IMR-90 (cell line): ENCODE measurements around the gene EIF4E1B. TPM values are rescaled to one million over a fixed set of nuclear protein-coding genes. Genes with fewer than 3 reads are reported as not detected.

Source experiments
- ATAC-seq: fragments of 200-7000 bp; cut with Tn5 transposase; 2 replicates; pipeline ENCODE4 v1.9.1; 2020; ENCODE audit warnings: low read depth, mild to moderate bottlenecking, moderate library complexity
- BruUV-seq: library from RNA; stranded (reverse); fragments of 400-500 nt; replicated peaks from 2 replicates; lab custom pipeline; 2021; lab: Mats Ljungman, UMichigan
- CTCF ChIA-PET: fragments of 300-600 bp; formaldehyde crosslinking; extraction: SDS; loops from one replicate; lab custom pipeline; 2021; ENCODE audit warnings: antibody characterized with exemption; lab: Yijun Ruan, JAX
- POLR2A ChIA-PET: fragments of 300-600 bp; sonication (Branson Sonifier 250); formaldehyde crosslinking; loops from one replicate; lab custom pipeline; 2022; ENCODE audit warnings: antibody characterized with exemption; ENCODE audit not compliant: unreplicated experiment; lab: Charles Lee
- DNase-seq: peaks from one replicate; pipeline ENCODE4 v3.0.0; 2013
- H2AFZ ChIP-seq: replicated peaks from 2 replicates; pipeline ENCODE3; 2013; ENCODE audit warnings: low read length, mild to moderate bottlenecking; ENCODE audit not compliant: poor library complexity
- H2AK5ac ChIP-seq: 2 replicates; pipeline ENCODE4 v1.6.1; 2013; ENCODE audit warnings: low read depth, low read length, inconsistent platforms
- H2AK9ac ChIP-seq: replicated peaks from 2 replicates; pipeline ENCODE3; 2013; ENCODE audit warnings: mild to moderate bottlenecking, low read depth, low read length, moderate library complexity; ENCODE audit not compliant: poor library complexity
- H2BK120ac ChIP-seq: 2 replicates; pipeline ENCODE4 v1.6.1; 2013; ENCODE audit warnings: low read depth, low read length, inconsistent platforms
- H2BK15ac ChIP-seq: 3 replicates; pipeline ENCODE4 v1.6.1; 2013; ENCODE audit warnings: low read depth, low read length, inconsistent platforms
- H2BK20ac ChIP-seq: 2 replicates; pipeline ENCODE4 v1.6.1; 2013; ENCODE audit warnings: low read depth, mild to moderate bottlenecking, inconsistent platforms, low read length, moderate library complexity
- H2BK5ac ChIP-seq: 2 replicates; pipeline ENCODE4 v1.6.1; 2013; ENCODE audit warnings: mild to moderate bottlenecking, low read depth, low read length, inconsistent platforms; ENCODE audit not compliant: poor library complexity, severe bottlenecking
- H3K14ac ChIP-seq: replicated peaks from 2 replicates; pipeline ENCODE4 v1.6.1; 2013; ENCODE audit warnings: low read depth, low read length, inconsistent platforms
- H3K18ac ChIP-seq: 2 replicates; pipeline ENCODE4 v1.6.1; 2013; ENCODE audit warnings: low read depth, low read length, control low read depth
- H3K23ac ChIP-seq: 2 replicates; pipeline ENCODE4 v1.6.1; 2013; ENCODE audit warnings: low read depth, low read length, inconsistent platforms
- H3K27ac ChIP-seq: 2 replicates; pipeline ENCODE4 v1.5.1; 2013; ENCODE audit warnings: mild to moderate bottlenecking, control low read depth, low read length; ENCODE audit not compliant: insufficient read depth
- H3K27me3 ChIP-seq: 2 replicates; pipeline ENCODE4 v1.6.1; 2013; ENCODE audit warnings: low read length; ENCODE audit not compliant: control insufficient read depth, insufficient read depth
- H3K36me3 ChIP-seq: 2 replicates; pipeline ENCODE4 v1.6.1; 2013; ENCODE audit warnings: low read length, mixed read lengths; ENCODE audit not compliant: control insufficient read depth, insufficient read depth
- H3K4ac ChIP-seq: 2 replicates; pipeline ENCODE4 v1.6.1; 2013; ENCODE audit warnings: low read depth, low read length, inconsistent platforms
- H3K4me1 ChIP-seq: 2 replicates; pipeline ENCODE4 v1.6.1; 2013; ENCODE audit warnings: low read length, mixed read lengths; ENCODE audit not compliant: control insufficient read depth, insufficient read depth
- H3K4me2 ChIP-seq: 2 replicates; pipeline ENCODE4 v1.6.1; 2013; ENCODE audit warnings: low read depth, mild to moderate bottlenecking, control low read depth, low read length, moderate library complexity
- H3K4me3 ChIP-seq: 2 replicates; pipeline ENCODE4 v1.5.1; 2013; ENCODE audit warnings: low read depth, mild to moderate bottlenecking, control low read depth, low read length, moderate library complexity; ENCODE audit not compliant: insufficient read depth
- H3K56ac ChIP-seq: 2 replicates; pipeline ENCODE4 v1.6.1; 2013; ENCODE audit warnings: low read length, inconsistent platforms; ENCODE audit not compliant: insufficient read depth; ENCODE audit errors: extremely low read depth
- H3K79me1 ChIP-seq, 2 experiments: 2 replicates each; pipeline ENCODE4 v1.6.1; 2013; ENCODE audit warnings: low read length in 2 of 2, inconsistent platforms in 1 of 2, low read depth in 1 of 2
- H3K9ac ChIP-seq: 2 replicates; pipeline ENCODE4 v1.6.1; 2013; ENCODE audit warnings: low read depth, low read length, control low read depth
- H3K9me1 ChIP-seq: 2 replicates; pipeline ENCODE4 v1.6.1; 2013; ENCODE audit warnings: low read length, inconsistent platforms; ENCODE audit not compliant: insufficient read depth
- H3K9me3 ChIP-seq: 2 replicates; pipeline ENCODE4 v1.6.1; 2013; ENCODE audit warnings: low read length; ENCODE audit not compliant: control insufficient read depth, insufficient read depth
- H4K20me1 ChIP-seq: 2 replicates; pipeline ENCODE4 v1.6.1; 2013; ENCODE audit warnings: low read length, inconsistent platforms; ENCODE audit not compliant: insufficient read depth
- H4K5ac ChIP-seq: 2 replicates; pipeline ENCODE4 v1.6.1; 2013; ENCODE audit warnings: mild to moderate bottlenecking, low read depth, low read length, control low read depth
- H4K8ac ChIP-seq, 2 experiments: 2 replicates each; pipeline ENCODE4 v1.6.1; 2013; ENCODE audit warnings: low read depth in 2 of 2, low read length in 2 of 2, control low read depth in 1 of 2, inconsistent platforms in 1 of 2
- H4K91ac ChIP-seq: 2 replicates; pipeline ENCODE4 v1.6.1; 2013; ENCODE audit warnings: low read depth, low read length, inconsistent platforms; ENCODE audit not compliant: insufficient read depth
- BHLHE40 ChIP-seq: fragments of 150-350 bp; IDR thresholded peaks from 2 replicates; pipeline ENCODE4 v1.6.1; 2016; ENCODE audit warnings: mild to moderate bottlenecking, low read depth, low read length
- CEBPB ChIP-seq: IDR thresholded peaks from 2 replicates; pipeline ENCODE4 v1.6.1; 2012; ENCODE audit warnings: low read depth, low read length, improper control_type of control experiment
- CHD1 ChIP-seq: IDR thresholded peaks from 2 replicates; pipeline ENCODE4 v1.6.1; 2012; ENCODE audit warnings: low read depth, low read length, improper control_type of control experiment
- FOS ChIP-seq: fragments of 150-350 bp; IDR thresholded peaks from 2 replicates; pipeline ENCODE4 v1.6.1; 2016; ENCODE audit warnings: low read depth, low read length
- MAFK ChIP-seq: IDR thresholded peaks from 2 replicates; pipeline ENCODE4 v1.6.1; 2012; ENCODE audit warnings: low read depth, low read length, improper control_type of control experiment
- MAZ ChIP-seq: IDR thresholded peaks from 2 replicates; pipeline ENCODE4 v1.6.1; 2012; ENCODE audit warnings: low read depth, mild to moderate bottlenecking, low read length, improper control_type of control experiment, moderate library complexity, borderline replicate concordance
- MXI1 ChIP-seq: IDR thresholded peaks from 2 replicates; pipeline ENCODE4 v1.6.1; 2012; ENCODE audit warnings: low read depth, mild to moderate bottlenecking, low read length, moderate library complexity, borderline replicate concordance
- NFE2L2 ChIP-seq: fragments of 150-350 bp; IDR thresholded peaks from 2 replicates; pipeline ENCODE4 v1.6.1; 2016; ENCODE audit warnings: low read depth, mild to moderate bottlenecking, low read length
- POLR2A ChIP-seq: IDR thresholded peaks from 2 replicates; pipeline ENCODE4 v1.6.1; 2012; ENCODE audit warnings: mild to moderate bottlenecking, low read depth, low read length
- RAD21 ChIP-seq: IDR thresholded peaks from 2 replicates; pipeline ENCODE4 v1.6.1; 2012; ENCODE audit warnings: low read length, improper control_type of control experiment
- RCOR1 ChIP-seq: IDR thresholded peaks from 2 replicates; pipeline ENCODE4 v1.6.1; 2012; ENCODE audit warnings: mild to moderate bottlenecking, low read length, improper control_type of control experiment; ENCODE audit not compliant: insufficient replicate concordance
- RFX5 ChIP-seq: IDR thresholded peaks from 2 replicates; pipeline ENCODE4 v1.8.0; 2012; ENCODE audit warnings: low read depth, mild to moderate bottlenecking, low read length, moderate library complexity
- SMC3 ChIP-seq: fragments of 150-350 bp; IDR thresholded peaks from 2 replicates; pipeline ENCODE4 v1.6.1; 2016; ENCODE audit warnings: low read depth, mild to moderate bottlenecking, antibody characterized with exemption, low read length, moderate library complexity
- WGBS, 2 experiments: methylation state at CpG; one replicate each; pipeline versions ENCODE4 v1.1.5 to v1.1.7; 2013; ENCODE audit warnings: missing lambda C conversion rate in 2 of 2; ENCODE audit not compliant: insufficient read length in 1 of 2; ENCODE audit errors: extremely low coverage in 2 of 2; 5-methylcytosine and 5-hydroxymethylcytosine counted together
- dilution Hi-C: fragments of 300-500 bp; cut with HindIII; formaldehyde crosslinking; loops from one replicate; pipeline ENCODE4 v1.14.3; 2018; ENCODE audit warnings: low sequenced_read_pairs; ENCODE audit not compliant: unreplicated experiment
- in situ Hi-C: fragments of 300-500 bp; cut with MboI; formaldehyde crosslinking; loops from 3 replicates; pipeline ENCODE4 v1.14.3; 2019; ENCODE audit warnings: low sequenced_read_pairs, inconsistent platforms, mixed read lengths
- intact Hi-C: fragments of 100-400 bp; cut with micrococcal nuclease; formaldehyde crosslinking; loops from 2 replicates; pipeline ENCODE4 v1.10.0; 2022
- polyA plus RNA-seq, 3 experiments: library from polyadenylated mRNA; depleted of rRNA; stranded (reverse); fragments of >200 nt; gene quantifications; 2 replicates each; pipeline ENCODE4 v1.2.3, GENCODE V29; 2012; ENCODE audit warnings: low replicate concordance in 1 of 3
- total RNA-seq: library from RNA; depleted of rRNA; stranded (reverse); fragments of >200 nt; gene quantifications from 2 replicates; pipeline ENCODE4 v1.2.3, GENCODE V29; 2012
- TF ChIP-seq, protein P1 (sequence below): conservative IDR thresholded peaks from 2 replicates; pipeline ENCODE4 v1.5.1; 2012; ENCODE audit warnings: mild to moderate bottlenecking, low read depth, low read length, improper control_type of control experiment
- TF ChIP-seq, protein P2 (sequence below): fragments of 150-350 bp; IDR thresholded peaks from 2 replicates; pipeline ENCODE4 v1.6.1; 2017; ENCODE audit warnings: mild to moderate bottlenecking, antibody characterized with exemption, low read length, low read depth
- TF ChIP-seq, protein P3 (sequence below): fragments of 150-350 bp; IDR thresholded peaks from 2 replicates; pipeline ENCODE4 v1.6.1; 2016; ENCODE audit warnings: low read depth, mild to moderate bottlenecking, low read length, moderate library complexity, borderline replicate concordance

EIF4E1B gene
- total and polyA plus RNA-seq, 2 of the 4 experiments (the other 2 are of a cell fraction), result not detected

DNA sequence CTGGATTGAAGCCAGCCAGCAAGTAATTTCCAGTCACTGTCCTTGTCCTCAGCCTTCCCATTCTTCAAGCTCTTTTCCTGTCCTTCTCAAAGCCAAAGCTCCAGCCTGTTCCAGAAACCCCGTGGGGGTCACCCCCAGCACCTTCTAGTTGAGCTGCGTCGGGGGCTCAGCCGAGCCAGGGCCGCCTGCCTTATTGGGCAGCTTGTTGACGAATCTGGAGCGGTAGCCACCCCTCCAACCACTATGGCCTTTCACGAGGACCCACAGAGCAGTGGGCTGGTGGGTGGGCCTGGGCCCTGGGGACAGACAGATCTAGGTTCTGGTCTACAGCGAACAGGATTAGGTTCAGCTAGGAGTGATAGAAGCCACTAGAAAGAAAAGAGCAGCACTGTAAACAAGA is 64.2 kb downstream of the EIF4E1B start:
- no peak overlapping the region for H3K4me3 ChIP-seq
- dilution Hi-C loops, result no loop called here
- H2AK9ac ChIP-seq, result no peak overlapping the region
- H3K79me1 ChIP-seq, result no peaks in the 10 kb centered on the region
- CTCF ChIA-PET, result no interaction called here
- H2AK5ac ChIP-seq, result no peak overlapping the region
- no peak overlapping the region for H2BK15ac ChIP-seq
- H3K14ac ChIP-seq, result no peak overlapping the region
- H2BK120ac ChIP-seq, result no peak overlapping the region
- intact Hi-C loops, result no loop called here
- ATAC-seq (no peak), DNase-seq (no peak)
- no peak overlapping the region for H4K5ac ChIP-seq
- H4K91ac ChIP-seq, result no peak overlapping the region
- H2BK5ac ChIP-seq, result no peak overlapping the region
- BruUV-seq, result no TSS peak
- H3K56ac ChIP-seq, result no peak overlapping the region
- TF ChIP-seq POLR2A (no peak), NFE2L2 (no peak), RAD21 (no peak), BHLHE40 (no peak), CHD1 (no peak), CEBPB (no peak), FOS (no peak), RFX5 (no peak), MAZ (no peak), MXI1 (no peak), MAFK (no peak), SMC3 (no peak), RCOR1 (no peak)
- TF ChIP-seq, protein P1, sequence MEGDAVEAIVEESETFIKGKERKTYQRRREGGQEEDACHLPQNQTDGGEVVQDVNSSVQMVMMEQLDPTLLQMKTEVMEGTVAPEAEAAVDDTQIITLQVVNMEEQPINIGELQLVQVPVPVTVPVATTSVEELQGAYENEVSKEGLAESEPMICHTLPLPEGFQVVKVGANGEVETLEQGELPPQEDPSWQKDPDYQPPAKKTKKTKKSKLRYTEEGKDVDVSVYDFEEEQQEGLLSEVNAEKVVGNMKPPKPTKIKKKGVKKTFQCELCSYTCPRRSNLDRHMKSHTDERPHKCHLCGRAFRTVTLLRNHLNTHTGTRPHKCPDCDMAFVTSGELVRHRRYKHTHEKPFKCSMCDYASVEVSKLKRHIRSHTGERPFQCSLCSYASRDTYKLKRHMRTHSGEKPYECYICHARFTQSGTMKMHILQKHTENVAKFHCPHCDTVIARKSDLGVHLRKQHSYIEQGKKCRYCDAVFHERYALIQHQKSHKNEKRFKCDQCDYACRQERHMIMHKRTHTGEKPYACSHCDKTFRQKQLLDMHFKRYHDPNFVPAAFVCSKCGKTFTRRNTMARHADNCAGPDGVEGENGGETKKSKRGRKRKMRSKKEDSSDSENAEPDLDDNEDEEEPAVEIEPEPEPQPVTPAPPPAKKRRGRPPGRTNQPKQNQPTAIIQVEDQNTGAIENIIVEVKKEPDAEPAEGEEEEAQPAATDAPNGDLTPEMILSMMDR, result no peak
- TF ChIP-seq, protein P2, sequence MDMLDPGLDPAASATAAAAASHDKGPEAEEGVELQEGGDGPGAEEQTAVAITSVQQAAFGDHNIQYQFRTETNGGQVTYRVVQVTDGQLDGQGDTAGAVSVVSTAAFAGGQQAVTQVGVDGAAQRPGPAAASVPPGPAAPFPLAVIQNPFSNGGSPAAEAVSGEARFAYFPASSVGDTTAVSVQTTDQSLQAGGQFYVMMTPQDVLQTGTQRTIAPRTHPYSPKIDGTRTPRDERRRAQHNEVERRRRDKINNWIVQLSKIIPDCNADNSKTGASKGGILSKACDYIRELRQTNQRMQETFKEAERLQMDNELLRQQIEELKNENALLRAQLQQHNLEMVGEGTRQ, result no peak
- TF ChIP-seq, protein P3, sequence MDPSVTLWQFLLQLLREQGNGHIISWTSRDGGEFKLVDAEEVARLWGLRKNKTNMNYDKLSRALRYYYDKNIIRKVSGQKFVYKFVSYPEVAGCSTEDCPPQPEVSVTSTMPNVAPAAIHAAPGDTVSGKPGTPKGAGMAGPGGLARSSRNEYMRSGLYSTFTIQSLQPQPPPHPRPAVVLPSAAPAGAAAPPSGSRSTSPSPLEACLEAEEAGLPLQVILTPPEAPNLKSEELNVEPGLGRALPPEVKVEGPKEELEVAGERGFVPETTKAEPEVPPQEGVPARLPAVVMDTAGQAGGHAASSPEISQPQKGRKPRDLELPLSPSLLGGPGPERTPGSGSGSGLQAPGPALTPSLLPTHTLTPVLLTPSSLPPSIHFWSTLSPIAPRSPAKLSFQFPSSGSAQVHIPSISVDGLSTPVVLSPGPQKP, result no peak
- H3K4me2 ChIP-seq, result no peak overlapping the region
- H3K18ac ChIP-seq, result no peak overlapping the region
- no peaks in the 10 kb centered on the region for H3K4me1 ChIP-seq
- H4K8ac ChIP-seq, result no peak overlapping the region
- no peaks in the 10 kb centered on the region for H3K9me3 ChIP-seq
- WGBS, 2 experiments, result 20% methylated on average over 1 of the region's 9 CpGs; no CpG with 5 or more reads in 1 of the 2 experiments
- H3K36me3 ChIP-seq, result no peaks in the 10 kb centered on the region
- no peaks in the 10 kb centered on the region for H3K9me1 ChIP-seq
- POLR2A ChIA-PET, result no interaction called here
- no peaks in the 10 kb centered on the region for H4K20me1 ChIP-seq
- H3K23ac ChIP-seq, result no peak overlapping the region
- no peak overlapping the region for H3K27ac ChIP-seq
- H2AFZ ChIP-seq, result no peak overlapping the region
- no peak overlapping the region for H3K9ac ChIP-seq
- H3K27me3 ChIP-seq, result peaks cover 85% of the 10 kb centered on the region
- in situ Hi-C loops, result no loop called here
- no peak overlapping the region for H2BK20ac ChIP-seq
- no peak overlapping the region for H3K4ac ChIP-seq
